Measurements from ENCODE around the gene FNDC8. TPM values are rescaled to one million over a fixed set of nuclear protein-coding genes. Genes with fewer than 3 reads are reported as not detected.

Gene FNDC8
- total RNA-seq, 2 experiments from 2014 or later: not detected

DNA sequence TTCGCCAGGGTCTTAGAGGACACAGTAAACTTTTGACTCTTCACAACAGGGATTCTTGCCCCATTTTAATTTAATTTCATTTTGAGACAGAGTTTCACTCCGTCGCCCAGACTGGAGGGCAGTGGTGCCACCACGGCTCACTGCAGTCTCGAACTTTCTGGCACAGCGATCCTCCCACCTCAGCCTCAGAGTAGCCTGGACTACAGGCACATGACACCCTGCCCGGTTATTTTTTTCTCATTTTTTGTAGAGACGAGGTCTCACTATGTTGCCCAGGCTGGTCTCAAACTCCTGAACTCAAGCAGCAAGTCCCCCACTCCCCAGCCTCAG is 21.0 kb downstream of the FNDC8 start:
- Mint-ChIP-seq H3K4me1 (ENCODE audit: low read depth) (peaks cover 14% of the 10 kb centered on the region), H3K27me3 (no peaks in the 10 kb centered on the region), H3K27ac (peak overlapping the region; percentile 87), H3K4me3 (peak overlapping the region; percentile 83), H3K36me3 (ENCODE audit: low read depth) (peaks cover 30% of the 10 kb centered on the region), H3K9me3 (no peaks in the 10 kb centered on the region)
- CTCF ChIA-PET: interaction anchor here (0.9 kb wide), 4 partner anchors 12 to 621 kb away, joined by 3 to 4 read pairs (median 3); no protein-coding TSS in a partner anchor
- DNase-seq (no peak), ATAC-seq (peak; percentile 11)
- POLR2A ChIA-PET: interaction anchor here (0.7 to 2.5 kb wide), 5 partner anchors 11 to 102 kb away, joined by 3 to 17 read pairs (median 7); no protein-coding TSS in a partner anchor
- intact Hi-C loops (cut with micrococcal nuclease): no loop called here
- TF ChIP-seq, protein P1, sequence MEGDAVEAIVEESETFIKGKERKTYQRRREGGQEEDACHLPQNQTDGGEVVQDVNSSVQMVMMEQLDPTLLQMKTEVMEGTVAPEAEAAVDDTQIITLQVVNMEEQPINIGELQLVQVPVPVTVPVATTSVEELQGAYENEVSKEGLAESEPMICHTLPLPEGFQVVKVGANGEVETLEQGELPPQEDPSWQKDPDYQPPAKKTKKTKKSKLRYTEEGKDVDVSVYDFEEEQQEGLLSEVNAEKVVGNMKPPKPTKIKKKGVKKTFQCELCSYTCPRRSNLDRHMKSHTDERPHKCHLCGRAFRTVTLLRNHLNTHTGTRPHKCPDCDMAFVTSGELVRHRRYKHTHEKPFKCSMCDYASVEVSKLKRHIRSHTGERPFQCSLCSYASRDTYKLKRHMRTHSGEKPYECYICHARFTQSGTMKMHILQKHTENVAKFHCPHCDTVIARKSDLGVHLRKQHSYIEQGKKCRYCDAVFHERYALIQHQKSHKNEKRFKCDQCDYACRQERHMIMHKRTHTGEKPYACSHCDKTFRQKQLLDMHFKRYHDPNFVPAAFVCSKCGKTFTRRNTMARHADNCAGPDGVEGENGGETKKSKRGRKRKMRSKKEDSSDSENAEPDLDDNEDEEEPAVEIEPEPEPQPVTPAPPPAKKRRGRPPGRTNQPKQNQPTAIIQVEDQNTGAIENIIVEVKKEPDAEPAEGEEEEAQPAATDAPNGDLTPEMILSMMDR (IDR thresholded peaks at IDR 0.05): peak; percentile 6

DNA sequence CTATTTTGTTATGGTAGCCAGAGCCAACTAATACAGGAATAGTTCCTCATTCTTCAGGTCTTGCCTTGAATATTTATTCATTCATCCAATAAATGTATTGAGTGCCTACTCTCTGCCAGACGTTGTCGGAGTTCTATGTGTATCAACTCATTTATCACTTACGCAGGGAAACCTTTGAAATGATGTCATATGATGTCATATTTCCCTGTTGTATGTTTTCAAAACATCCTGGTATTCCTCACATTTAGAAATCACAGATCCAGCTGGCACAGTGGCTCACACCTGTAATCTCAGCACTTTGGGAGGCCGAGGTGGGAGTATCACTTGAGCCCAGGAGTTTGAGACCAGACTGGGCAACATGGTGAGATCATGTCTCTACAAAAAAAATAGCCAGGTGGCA is 23.4 kb downstream of the FNDC8 start:
- ATAC-seq: no peak
- POLR2A ChIA-PET: no interaction called here
- TF ChIP-seq, protein P1 (IDR thresholded peaks at IDR 0.05): no peak

DNA sequence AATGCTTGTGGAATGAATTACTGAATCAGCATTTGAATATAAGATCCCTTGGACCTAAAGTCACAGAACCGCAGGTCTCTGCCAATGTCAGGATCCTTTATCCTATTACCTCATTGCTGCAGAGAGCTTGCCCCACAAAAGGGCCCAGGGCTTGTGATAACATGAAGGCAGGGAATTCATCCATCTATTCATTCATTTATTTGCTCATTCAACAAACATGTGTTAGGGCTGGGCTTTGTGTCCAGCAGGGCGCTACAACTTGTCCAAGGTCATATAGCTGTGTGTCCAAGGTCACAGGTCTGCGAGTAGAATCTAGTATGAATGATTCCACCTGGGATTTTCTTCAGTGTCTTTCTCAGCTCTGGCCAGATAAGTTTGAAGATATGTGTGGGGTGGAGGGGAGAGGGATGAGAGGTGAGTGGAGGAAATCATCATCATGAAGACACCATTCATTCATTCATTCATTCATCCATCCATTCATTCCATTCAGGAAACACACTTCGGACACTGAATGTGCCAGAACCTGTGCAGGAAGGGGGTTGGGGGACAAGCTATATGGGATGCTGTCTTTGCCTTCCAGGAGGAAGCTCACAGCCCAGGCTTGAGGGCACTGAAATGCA is 24.9 kb downstream of the FNDC8 start:
- DNase-seq (no peak), ATAC-seq (no peak)
- H3K9me3 Mint-ChIP-seq: no peaks in the 10 kb centered on the region
- intact Hi-C loops (cut with micrococcal nuclease): no loop called here
- peaks cover 2% of the 10 kb centered on the region for H3K36me3 Mint-ChIP-seq (ENCODE audit: low read depth)
- ChIA-PET POLR2A (no interaction called here), CTCF (no interaction called here)
- no peak overlapping the region for H3K4me3 Mint-ChIP-seq
- no peak overlapping the region for H3K27ac Mint-ChIP-seq
- TF ChIP-seq, protein P1 (IDR thresholded peaks at IDR 0.05): no peak
- no peaks in the 10 kb centered on the region for H3K27me3 Mint-ChIP-seq
- peaks cover 8% of the 10 kb centered on the region for H3K4me1 Mint-ChIP-seq (ENCODE audit: low read depth)

More for the DNA sequence above, 23.4 kb downstream of the FNDC8 start:
- no peak for DNase-seq
- CTCF ChIA-PET: interaction anchor here (1.4 kb wide), 1 partner anchor 603 kb away, joined by 4 read pairs; no protein-coding TSS in a partner anchor
- H3K9me3 Mint-ChIP-seq: no peaks in the 10 kb centered on the region
- peaks cover 9% of the 10 kb centered on the region for H3K36me3 Mint-ChIP-seq (ENCODE audit: low read depth)
- peaks cover 14% of the 10 kb centered on the region for H3K4me1 Mint-ChIP-seq (ENCODE audit: low read depth)
- no peaks in the 10 kb centered on the region for H3K27me3 Mint-ChIP-seq
- no peak overlapping the region for H3K4me3 Mint-ChIP-seq
- H3K27ac Mint-ChIP-seq: no peak overlapping the region
- intact Hi-C loops (cut with micrococcal nuclease): no loop called here

DNA sequence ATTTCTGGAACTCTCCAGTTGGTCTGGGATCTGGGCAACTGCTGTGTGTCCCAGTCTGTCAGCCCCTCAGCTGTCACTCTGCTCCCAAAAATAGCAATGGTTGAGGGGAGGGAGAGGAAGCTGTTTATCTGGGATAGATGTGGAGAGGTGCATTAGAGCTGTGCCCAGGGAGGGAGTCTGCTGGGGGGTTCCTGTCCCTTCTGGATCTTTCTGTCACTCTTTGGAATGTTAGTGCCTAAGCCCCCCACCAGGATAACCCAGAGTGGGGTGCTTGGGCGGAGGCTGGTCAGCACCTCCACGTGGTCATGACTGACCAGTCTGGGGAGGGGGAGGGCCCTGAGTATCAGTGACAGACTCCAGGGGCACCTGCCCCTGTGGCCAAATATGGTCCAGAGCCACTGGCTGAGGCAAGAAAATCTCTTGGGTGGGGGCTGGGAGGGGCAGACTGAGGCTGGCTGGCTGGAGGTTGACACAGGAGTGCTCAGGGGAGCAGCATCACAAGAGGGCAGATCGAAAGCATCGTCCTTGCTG is 26.0 kb downstream of the FNDC8 start, which contains the start of gene UNC45B:
TSS of gene UNC45B (plus strand) at position 443 of the 531 bp plus-strand sequence. CDS start 447 bp downstream, outside the sequence.
- intact Hi-C loops (cut with micrococcal nuclease): no loop called here
- no peak for ATAC-seq
- Mint-ChIP-seq H3K4me3 (no peak within 1 kb of the TSS), H3K27me3 (no peaks in the 10 kb centered on the region), H3K9me3 (no peaks in the 10 kb centered on the region), H3K36me3 (ENCODE audit: low read depth) (no peaks in the 10 kb centered on the region), H3K27ac (no peak within 1 kb of the TSS), H3K4me1 (ENCODE audit: low read depth) (peaks cover 3% of the 10 kb centered on the region)
- POLR2A ChIA-PET: no interaction called here
- TF ChIP-seq, protein P1 (IDR thresholded peaks at IDR 0.05): no peak
- no peak for DNase-seq
- CTCF ChIA-PET: no interaction called here

DNA sequence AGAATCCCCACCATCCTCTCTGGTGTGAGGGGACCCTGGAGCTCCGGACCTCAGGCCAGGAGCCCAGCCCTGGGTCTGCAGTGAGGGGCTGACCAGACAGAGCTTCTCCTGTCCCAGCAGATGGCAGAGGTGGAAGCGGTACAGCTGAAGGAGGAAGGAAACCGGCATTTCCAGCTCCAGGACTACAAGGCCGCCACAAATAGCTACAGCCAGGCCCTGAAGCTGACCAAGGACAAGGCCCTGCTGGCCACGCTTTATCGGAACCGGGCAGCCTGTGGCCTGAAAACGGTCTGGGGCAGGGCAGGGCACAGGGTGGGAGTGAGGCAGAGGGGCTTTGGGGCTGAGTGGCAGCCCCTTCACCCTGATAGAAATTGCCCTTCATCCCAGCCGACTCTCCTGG is 26.7 kb downstream of the FNDC8 start:
- Mint-ChIP-seq H3K27me3 (no peaks in the 10 kb centered on the region), H3K4me3 (no peak overlapping the region), H3K4me1 (ENCODE audit: low read depth) (peaks cover 2% of the 10 kb centered on the region), H3K27ac (no peak overlapping the region), H3K9me3 (no peaks in the 10 kb centered on the region), H3K36me3 (ENCODE audit: low read depth) (no peaks in the 10 kb centered on the region)
- TF ChIP-seq, protein P1 (IDR thresholded peaks at IDR 0.05): no peak
- ATAC-seq (no peak), DNase-seq (no peak)
- intact Hi-C loops (cut with micrococcal nuclease): no loop called here
- ChIA-PET POLR2A (interaction anchor here (1.0 kb wide), 1 partner anchor 125 kb away, joined by 3 read pairs; no protein-coding TSS in a partner anchor), CTCF (interaction anchor here (1.5 kb wide), 1 partner anchor 28 kb away, joined by 5 read pairs; the partner anchor contains the start of gene RAD51D)

Data from activated CD8-positive, alpha-beta T cell treated with anti-CD3 and anti-CD28 coated beads for 36 hours (primary cell).